ENCODE data around the gene HOTAIR. TPM values are rescaled to one million over a fixed set of nuclear protein-coding genes. Genes with fewer than 3 reads are reported as not detected.

Gene HOTAIR
- total RNA-seq, 1 donor from 2014 or later: not detected

GRCh38 chr12:54007538-54008259 lies 32.9 kb upstream of the HOTAIR start:
- TF ChIP-seq, protein P1, sequence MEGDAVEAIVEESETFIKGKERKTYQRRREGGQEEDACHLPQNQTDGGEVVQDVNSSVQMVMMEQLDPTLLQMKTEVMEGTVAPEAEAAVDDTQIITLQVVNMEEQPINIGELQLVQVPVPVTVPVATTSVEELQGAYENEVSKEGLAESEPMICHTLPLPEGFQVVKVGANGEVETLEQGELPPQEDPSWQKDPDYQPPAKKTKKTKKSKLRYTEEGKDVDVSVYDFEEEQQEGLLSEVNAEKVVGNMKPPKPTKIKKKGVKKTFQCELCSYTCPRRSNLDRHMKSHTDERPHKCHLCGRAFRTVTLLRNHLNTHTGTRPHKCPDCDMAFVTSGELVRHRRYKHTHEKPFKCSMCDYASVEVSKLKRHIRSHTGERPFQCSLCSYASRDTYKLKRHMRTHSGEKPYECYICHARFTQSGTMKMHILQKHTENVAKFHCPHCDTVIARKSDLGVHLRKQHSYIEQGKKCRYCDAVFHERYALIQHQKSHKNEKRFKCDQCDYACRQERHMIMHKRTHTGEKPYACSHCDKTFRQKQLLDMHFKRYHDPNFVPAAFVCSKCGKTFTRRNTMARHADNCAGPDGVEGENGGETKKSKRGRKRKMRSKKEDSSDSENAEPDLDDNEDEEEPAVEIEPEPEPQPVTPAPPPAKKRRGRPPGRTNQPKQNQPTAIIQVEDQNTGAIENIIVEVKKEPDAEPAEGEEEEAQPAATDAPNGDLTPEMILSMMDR (IDR thresholded peaks at IDR 0.05): no peak
- Histone ChIP-seq H3K9me3 (no peaks in the 10 kb centered on the region), H3K4me3 (no peak overlapping the region), H3K36me3 (no peaks in the 10 kb centered on the region), H3K27ac (no peak overlapping the region), H3K4me1 (peaks cover 13% of the 10 kb centered on the region), H3K27me3 (peaks cover 94% of the 10 kb centered on the region)
- intact Hi-C loops (cut with DNase I): loop anchor here (5.0 kb wide), 1 partner anchor 190 kb away; no protein-coding TSS in a partner anchor
- DNase-seq (no peak), ATAC-seq (no peak)

GRCh38 chr12:54006559-54007220 lies 31.9 kb upstream of the HOTAIR start:
- Histone ChIP-seq H3K27me3 (peaks cover 91% of the 10 kb centered on the region), H3K36me3 (no peaks in the 10 kb centered on the region), H3K27ac (no peak overlapping the region), H3K4me3 (peak overlapping the region; percentile 40), H3K9me3 (no peaks in the 10 kb centered on the region), H3K4me1 (peaks cover 13% of the 10 kb centered on the region)
- intact Hi-C loops (cut with DNase I): loop anchor here (5.0 kb wide), 1 partner anchor 191 kb away; no protein-coding TSS in a partner anchor
- no peak for ATAC-seq
- DNase-seq: no peak
- TF ChIP-seq, protein P1 (IDR thresholded peaks at IDR 0.05): no peak

GRCh38 chr12:54005853-54006558 lies 31.3 kb upstream of the HOTAIR start:
- intact Hi-C loops (cut with DNase I): loop anchor here (5.0 kb wide), 1 partner anchor 191 kb away; no protein-coding TSS in a partner anchor
- H3K27me3 ChIP-seq: peaks cover 91% of the 10 kb centered on the region
- TF ChIP-seq, protein P1 (IDR thresholded peaks at IDR 0.05): peak; percentile 92
- no peaks in the 10 kb centered on the region for H3K9me3 ChIP-seq
- H3K27ac ChIP-seq: no peak overlapping the region
- ATAC-seq: peak; percentile 94
- DNase-seq: peak; percentile 93
- peaks cover 13% of the 10 kb centered on the region for H3K4me1 ChIP-seq
- H3K36me3 ChIP-seq: no peaks in the 10 kb centered on the region
- H3K4me3 ChIP-seq: peak overlapping the region; percentile 40

- Histone ChIP-seq H3K9me3 (no peaks in the 10 kb centered on the region), H3K27ac (no peak overlapping the region), H3K4me3 (peak overlapping the region; percentile 40), H3K36me3 (no peaks in the 10 kb centered on the region), H3K4me1 (peaks cover 13% of the 10 kb centered on the region), H3K27me3 (peaks cover 91% of the 10 kb centered on the region)
- ATAC-seq (no peak), DNase-seq (no peak)
- TF ChIP-seq, protein P1 (IDR thresholded peaks at IDR 0.05): no peak
- intact Hi-C loops (cut with DNase I): loop anchor here (5.0 kb wide), 1 partner anchor 192 kb away; no protein-coding TSS in a partner anchor
These were observed 30.7 kb upstream of the HOTAIR start for GRCh38 chr12:54005531-54005852.

GRCh38 chr12:54004841-54005530 lies 30.2 kb upstream of the HOTAIR start:
- ATAC-seq (no peak), DNase-seq (no peak)
- Histone ChIP-seq H3K27me3 (peaks cover 91% of the 10 kb centered on the region), H3K9me3 (no peaks in the 10 kb centered on the region), H3K4me3 (peak overlapping the region; percentile 40), H3K36me3 (no peaks in the 10 kb centered on the region), H3K27ac (no peak overlapping the region), H3K4me1 (peaks cover 18% of the 10 kb centered on the region)
- intact Hi-C loops (cut with DNase I): loop anchor here (5.0 kb wide), 1 partner anchor 192 kb away; no protein-coding TSS in a partner anchor
- TF ChIP-seq, protein P1 (IDR thresholded peaks at IDR 0.05): no peak

All from upper lobe of right lung (tissue), 1 donor.